SU-DHL-6 (cell line): ENCODE measurements around the gene ROCK2.

ENCODE experiments used
- CTCF ChIP-seq: fragments of 200-600 bp; sonication (generic); IDR thresholded peaks from one replicate; pipeline ENCODE4 v1.5.1; 2017; ENCODE audit warnings: antibody characterized with exemption, mild to moderate bottlenecking, low read length, moderate library complexity; ENCODE audit not compliant: insufficient read depth, poor library complexity, severe bottlenecking
- EZH2phosphoT487 ChIP-seq: fragments of 200-600 bp; sonication (generic), shearing (Covaris generic); conservative IDR thresholded peaks from 2 replicates; pipeline ENCODE4 v1.6.1; 2018; ENCODE audit warnings: mild to moderate bottlenecking, antibody characterized with exemption, low read length, moderate library complexity, mixed read lengths

- TF ChIP-seq CTCF (no peak), EZH2phosphoT487 (no peak)
Observed at GRCh38 chr2:11391942-11392266, 47.5 kb upstream of the ROCK2 start.
